ENCODE data around the gene EIF2S3.
"Not testable (repeated sequence)": the region's sequence is repeated elsewhere in the genome, so short reads cannot be mapped to it uniquely, and the experiment has no call there.

The EIF2S3 gene

DNA sequence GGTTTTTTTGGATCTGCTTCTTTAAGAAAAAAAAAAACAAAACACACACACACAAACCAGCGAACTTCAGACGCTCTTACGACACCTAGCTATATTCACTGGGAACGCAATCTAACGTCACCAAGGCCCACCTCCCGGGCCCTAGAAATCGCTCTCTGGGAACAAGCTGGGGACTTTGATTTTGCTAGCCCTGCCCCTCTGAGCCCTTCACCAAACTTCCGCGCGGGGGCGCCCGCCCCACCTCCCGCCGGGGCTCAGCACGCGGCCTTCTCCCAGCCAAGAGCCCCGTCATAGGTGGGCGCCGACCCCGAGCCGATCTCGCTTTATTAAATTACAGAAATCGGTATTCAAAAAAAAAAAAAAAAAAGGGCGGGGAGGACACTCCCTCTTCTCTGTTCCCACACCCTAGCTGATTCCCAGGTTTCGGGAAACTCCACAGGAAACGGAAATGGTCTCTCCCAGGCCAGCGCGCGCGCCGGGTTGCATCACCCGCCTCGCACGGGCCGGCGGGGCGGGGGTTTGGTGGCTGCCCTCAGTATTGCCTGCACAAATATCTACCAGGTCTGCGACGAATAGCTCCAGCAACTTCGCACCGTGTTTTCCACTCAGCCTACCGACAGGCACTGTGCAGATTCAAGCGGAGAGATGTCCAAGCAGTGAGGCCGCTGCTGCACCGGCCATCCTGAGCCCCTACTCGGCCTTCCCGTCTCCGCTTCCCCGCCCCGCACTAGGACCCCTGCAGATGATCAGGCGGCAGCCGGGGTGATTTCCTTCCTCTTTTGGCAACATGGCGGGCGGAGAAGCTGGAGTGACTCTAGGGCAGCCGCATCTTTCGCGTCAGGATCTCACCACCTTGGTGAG is at the start of gene EIF2S3:
Gene EIF2S3 (plus strand): TSS at position 775 of the 861 bp plus-strand sequence. CDS start 13 bp downstream, at position 788.
- DNase-seq, result peak; percentile 93

- no peak for DNase-seq
Measured at GRCh38 chrX:24005028-24005427, 49.7 kb upstream of the EIF2S3 start.

DNA sequence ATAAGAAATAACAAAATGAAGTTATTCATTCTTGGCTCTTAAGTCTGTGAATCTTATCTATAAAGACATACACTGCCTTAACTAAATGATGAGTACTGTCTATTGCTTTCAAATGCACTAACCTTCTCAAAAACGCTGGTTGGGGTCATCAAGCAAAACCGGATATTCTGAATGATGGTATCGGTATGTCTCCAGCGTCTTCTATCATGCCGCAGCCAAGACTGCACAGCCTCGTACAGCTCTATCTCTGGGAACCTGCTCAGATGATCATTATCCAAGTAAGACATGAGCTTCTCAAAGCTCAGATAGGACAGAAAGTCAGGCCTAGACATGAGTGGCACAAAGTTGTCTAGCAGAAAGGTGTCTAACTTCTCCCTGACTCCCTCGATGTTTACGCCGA is 48.9 kb upstream of the EIF2S3 start:
- DNase-seq, result no peak

GRCh38 chrX:24012266-24012665 is 42.5 kb upstream of the EIF2S3 start:
- DNase-seq, result no peak

- peak; percentile 73 for DNase-seq
Measured at GRCh38 chrX:24014388-24015018, 40.3 kb upstream of the EIF2S3 start.

DNA sequence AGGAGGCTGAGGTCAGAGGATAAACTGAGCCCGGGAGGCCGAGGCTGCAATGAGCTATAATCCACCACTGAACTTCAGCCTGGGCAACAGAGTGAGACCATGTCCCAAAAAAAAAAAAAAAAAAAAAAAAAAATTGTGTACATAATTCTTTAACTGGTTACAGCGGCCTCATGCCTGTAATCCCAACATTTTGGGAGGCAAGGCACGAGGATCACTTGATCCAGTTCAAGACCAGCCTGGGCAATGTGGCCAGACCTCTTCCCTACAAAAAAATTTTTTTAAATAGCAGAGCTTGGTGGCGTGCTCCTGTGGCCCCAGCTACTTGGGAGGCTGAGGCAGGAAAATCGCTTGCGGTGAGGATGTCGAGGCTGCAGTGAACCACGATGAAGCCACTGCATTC is 37.1 kb upstream of the EIF2S3 start:
- DNase-seq, result no peak

DNA sequence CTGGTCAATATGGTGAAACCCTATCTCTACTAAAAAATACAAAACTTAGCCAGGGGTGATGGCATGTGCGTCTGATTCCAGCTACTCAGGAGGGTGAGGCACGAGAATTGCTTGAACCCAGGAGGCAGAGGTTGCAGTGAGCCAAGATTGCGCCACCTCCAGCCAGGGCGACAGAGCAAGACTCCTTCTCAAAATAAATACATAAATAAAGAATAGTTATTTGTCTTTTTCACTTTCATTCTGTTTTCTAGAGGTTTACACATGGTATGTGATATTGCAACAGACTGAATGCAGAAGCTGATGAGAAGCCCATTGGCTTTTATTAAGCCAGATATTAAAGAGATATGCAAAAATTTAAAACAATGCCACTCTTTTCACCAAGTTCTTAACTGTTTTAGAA is 35.9 kb upstream of the EIF2S3 start:
- DNase-seq, result no peak

DNA sequence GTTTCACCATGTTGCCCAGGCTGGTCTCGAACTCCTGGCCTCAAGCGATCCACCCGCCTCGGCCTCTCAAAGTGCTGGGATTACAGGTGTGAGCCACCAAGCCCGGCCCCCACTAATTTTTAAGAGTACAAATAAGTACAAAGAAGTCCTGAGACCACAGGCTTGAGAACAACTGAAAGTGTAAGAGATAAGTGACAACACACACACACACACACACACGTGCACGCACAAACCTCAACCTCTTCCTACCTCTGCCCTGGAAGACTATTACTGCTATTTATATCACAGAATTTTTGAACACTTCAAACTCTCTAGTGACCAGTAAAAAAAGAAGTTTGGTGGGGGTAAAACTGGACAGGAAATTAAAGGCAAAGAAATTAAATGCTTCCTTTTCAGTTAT is 35.3 kb upstream of the EIF2S3 start:
- no peak for DNase-seq

GRCh38 chrX:24020306-24020876 is 34.4 kb upstream of the EIF2S3 start:
- no peak for DNase-seq

DNA sequence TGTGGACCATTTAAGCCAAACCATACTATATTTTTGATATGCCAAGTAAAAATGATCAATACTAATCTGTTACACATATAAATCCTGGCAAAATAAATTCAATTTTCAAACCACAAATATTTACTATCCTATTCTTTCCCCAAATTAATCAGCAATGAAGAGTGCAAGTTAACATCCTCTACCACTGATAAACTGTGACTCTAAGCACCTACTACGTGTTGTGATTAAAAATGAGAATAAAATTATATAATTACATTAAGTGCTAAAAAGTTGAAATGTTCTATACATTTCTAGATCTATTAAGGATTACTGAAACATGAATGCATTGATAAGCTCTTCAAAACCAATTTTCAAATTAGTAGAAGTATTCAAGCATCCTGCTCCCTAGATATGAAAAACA is 31.2 kb upstream of the EIF2S3 start:
- no peak for DNase-seq

DNA sequence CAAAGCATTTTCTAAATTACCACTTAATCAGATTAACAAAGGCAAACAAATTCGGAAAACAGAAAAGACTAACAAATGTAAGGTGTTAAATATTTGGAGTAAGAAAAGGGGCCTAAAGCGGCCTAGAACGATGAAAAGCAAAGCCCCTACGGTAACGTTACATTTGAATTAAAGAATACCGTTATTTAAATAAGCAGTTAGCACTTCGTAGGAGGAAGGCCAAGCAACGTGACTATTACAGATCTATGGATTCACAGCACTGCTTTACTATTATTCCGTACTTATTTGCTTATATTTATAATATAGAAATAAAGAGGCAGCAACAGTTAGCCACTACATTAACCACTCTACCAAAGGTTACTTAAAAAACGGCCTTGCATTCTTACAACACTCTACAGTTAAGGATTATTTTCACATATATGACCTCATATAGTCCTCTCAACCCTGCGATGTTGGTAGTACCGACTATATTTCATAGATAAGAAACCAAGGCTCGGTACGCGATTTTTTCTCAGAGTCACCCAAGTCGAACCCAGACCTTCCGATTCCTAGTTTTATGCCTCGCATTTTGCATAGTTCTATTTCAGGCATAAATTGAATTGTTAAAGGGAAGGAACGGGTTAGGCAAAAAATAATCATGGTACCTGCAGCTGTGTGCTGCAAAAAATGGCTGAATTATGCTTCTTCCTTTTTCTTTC is 30.6 kb upstream of the EIF2S3 start:
- DNase-seq, result no peak

DNA sequence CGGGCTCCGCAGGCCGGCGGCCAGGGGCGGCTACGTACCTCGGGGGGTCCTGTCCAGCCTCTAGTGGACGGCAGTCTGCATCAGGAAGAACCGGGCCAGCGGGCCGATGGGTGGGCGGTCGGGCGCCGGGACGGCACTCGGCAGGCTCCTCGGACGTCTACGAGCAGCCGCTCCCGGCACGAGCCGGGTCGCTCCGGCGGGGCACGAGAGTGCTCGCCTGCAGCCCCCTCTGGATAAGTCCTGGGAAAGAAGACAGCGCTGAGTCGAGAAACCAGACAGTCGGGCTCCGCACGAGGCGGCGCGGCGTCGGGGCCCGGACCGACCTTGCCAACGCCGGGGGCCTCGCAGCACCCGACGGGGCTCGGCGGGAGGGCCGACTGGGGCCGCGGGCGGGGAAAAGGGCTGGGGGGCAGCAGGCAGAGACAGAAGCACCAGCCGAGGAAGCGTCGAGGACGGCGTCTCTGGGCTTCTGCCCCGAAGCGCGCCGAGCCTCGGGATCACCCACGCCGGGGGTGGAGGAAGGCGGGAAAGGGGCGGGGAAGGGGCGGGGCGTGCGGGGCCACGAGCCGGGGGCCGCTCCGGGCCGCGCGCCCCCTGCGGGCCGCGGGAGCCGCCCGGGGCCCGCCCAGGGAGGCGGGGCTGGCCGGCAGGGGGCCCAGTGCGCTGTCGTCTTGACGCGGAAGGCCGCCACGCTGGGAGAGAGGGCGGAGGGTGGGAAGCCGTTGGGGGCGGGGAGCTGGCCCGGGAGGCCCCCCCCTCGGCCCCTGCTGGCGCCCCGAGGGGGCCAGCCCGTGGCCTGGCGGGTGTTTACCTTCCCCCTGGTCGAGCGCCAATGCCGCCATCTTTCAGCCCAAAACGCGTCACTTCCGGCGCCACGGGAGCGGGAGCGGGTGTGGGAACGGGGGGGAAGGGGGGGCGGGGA is 29.7 kb upstream of the EIF2S3 start:
- peak; percentile 90 for DNase-seq

DNA sequence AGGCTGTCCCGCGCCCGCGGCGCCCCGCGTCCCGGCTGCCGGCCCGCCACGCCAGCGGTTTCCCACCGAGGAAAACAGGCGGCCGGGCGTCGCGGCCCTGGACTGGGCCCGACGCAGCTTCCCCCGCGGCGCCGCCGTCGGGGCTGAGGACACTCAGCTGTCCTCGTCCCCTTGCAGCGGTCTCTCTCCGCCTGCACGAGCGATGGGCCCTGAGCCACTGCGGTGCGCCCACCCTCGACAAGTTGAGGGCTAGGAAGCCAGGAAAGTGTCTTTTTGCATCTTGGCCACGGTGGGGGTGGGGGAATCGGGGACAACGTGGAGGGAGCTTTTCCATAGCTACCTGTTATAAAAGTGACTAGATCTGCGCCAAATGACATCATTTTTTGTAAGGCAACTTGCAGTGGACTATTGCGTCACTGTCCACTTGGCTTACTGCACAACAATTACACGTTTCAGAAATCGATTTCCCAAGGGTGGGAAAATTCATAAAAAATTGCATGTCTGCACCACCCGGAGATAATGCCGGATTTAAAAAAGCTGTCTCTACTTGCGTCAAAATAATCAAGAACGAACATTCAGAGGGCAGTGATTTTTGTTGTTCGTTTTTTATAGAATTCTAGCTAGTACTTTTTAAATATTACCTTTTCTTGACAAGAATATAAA is 28.9 kb upstream of the EIF2S3 start:
- no peak for DNase-seq

DNA sequence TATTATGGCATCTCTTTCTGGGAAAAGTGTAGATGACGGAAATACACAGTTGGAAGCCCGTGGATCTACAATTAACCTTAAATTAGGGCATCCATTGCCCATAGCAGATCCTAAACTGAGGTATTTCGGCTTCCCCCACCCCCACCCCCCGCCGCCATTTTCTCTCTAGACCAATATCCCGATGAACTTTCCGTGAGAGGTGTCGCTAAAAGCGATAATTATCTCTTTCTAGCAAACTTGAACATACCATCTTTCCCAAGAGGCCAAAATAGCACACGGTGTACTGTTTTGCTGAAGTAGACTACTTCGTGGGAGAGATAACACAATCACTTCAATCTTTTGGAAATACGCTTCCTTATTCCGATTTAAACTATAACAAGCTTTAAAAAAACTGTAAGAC is 28.3 kb upstream of the EIF2S3 start:
- DNase-seq, result no peak

DNA sequence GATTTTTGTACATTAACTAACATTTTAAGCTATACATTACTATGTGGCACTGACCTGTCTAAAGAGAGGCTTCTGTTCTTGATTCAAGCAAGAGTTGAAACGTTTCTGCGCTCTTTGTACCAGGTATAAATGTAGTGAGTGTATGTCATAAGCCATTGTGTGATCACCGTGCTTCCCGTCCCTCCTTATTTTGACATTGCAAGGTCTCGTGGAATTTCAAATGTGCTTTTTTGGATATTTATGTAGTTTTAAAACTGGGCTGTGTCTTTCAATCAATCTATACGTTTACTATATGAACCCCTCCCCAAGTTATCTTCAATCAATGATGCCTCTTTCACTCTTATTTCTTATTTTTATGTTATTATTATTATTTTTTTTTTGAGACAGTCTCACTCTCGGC is 27.7 kb upstream of the EIF2S3 start, which contains the start of gene KLHL15:
Gene KLHL15 (minus strand): TSS at position 101 of the 400 bp plus-strand sequence. CDS start 20,493 bp downstream, outside the sequence.
- DNase-seq, result no peak

DNA sequence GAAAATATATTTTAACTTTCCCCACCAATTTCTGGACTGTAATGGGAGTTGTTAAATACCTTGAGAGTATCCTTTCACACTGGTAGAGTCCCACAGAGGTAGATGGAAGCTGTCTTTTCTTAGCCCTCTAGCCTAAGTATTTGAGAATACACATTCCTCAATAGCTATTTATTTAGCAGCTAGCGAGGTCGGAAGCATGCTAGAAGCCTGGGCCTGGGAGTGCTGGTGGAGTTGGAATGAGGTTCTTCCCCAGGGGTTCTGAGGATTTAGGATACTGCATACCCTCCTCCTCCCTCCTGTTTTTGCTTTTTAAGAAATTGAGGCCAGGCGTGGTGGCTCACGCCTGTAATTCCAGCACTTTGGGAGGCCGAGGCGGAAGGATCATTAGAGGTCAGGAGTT is 26.8 kb upstream of the EIF2S3 start:
- no peak for DNase-seq

DNA sequence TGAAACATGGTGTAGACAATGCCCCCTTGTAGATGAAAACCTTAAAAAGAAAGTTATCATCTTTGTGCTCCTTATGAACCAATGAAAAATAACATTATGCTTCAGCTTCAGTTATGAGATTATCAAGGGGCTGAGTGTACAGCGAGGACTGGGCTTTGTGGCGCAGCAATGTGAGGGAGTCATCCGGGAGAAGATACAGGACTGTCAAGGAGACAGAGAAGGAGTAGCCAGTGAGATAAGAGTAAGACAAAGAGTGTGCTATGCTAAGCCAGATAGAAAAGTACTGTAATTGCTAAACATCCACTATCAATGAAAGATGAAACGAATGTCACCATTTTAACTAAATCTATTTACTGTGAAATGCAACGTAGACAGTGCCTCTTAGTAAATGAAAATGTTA is 24.2 kb upstream of the EIF2S3 start:
- DNase-seq, result no peak

GRCh38 chrX:24034485-24034884 is 20.3 kb upstream of the EIF2S3 start:
- DNase-seq, result no peak

DNA sequence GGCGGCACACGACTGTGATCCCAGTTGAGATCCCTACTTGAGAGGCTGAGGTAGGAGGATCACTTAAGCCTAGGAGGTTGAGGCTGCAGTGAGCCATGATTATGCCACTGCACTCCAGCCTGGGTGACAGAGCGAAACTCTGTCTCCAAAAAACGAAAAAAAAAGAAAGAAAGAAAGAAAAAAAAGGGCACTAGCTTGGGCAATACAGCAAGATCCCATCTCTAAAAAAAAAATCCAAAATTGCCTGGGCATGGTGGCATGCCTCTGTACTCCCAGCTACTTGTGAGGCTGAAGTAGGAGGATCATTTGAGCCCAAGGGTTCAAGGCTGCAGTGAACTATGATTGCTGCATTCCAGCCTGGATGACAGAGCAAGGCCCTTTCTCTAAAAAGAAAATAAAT is 17.0 kb upstream of the EIF2S3 start:
- DNase-seq, result no peak

- not testable (repeated sequence) for DNase-seq
Measured at GRCh38 chrX:24046060-24046459, 8.7 kb upstream of the EIF2S3 start.

DNA sequence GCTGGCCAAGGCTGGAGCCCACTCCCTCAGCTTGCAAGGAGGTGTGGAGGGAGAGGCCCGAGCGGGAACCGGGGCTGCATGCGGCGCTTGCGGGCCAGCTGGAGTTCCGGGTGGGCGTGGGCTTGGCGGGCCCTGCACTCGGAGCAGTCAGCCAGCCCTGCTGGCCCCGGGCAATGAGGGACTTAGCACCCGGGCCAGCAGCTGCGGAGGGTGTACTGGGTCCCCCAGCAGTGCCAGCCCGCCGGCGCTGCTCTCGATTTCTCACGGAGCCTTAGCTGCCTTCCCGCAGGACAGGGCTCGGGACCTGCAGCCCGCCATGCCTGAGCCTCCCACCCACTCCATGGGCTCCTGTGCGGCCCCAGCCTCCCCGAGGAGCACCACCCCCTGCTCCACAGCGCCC is 5.1 kb upstream of the EIF2S3 start:
- DNase-seq, result not testable (repeated sequence)
